ENCODE results near the gene GRM8. TPM values are rescaled to one million over a fixed set of nuclear protein-coding genes. Genes with fewer than 3 reads are reported as not detected.
A peak's percentile ranks its signal among the peaks of the same experiment; 100 is the strongest.

Gene GRM8
- total RNA-seq, 1 experiment from 2014 or later = not detected

DNA sequence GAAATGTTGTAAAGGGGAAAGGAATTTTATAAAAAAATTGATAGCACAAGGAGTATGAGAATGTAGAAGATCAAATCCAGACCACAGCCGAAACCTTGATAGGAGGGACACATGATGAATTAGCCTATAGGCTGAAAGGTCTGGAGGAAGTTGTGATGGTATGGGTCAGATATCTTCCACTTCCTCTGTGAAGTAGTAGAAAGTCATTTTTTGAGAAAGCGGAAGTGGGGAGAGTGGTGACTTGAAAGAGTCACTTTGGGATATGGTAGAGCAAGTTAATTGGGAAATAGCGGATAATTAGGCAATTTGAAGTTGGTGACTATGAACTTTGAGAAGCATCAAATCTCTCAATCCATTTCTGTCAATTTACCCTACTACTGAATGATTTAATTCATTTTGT lies 99.4 kb downstream of the GRM8 start:
- Histone ChIP-seq H3K36me3 (no peaks in the 10 kb centered on the region), H3K27ac (no peak overlapping the region), H3K9me3 (replicated peaks) (no peaks in the 10 kb centered on the region), H3K4me1 (replicated peaks) (no peaks in the 10 kb centered on the region), H3K27me3 (replicated peaks) (no peaks in the 10 kb centered on the region), H3K4me3 (no peak overlapping the region)
- DNase-seq (ENCODE audit: low read depth in 1 of 2, low spot score in 2 of 2) = no peak

DNA sequence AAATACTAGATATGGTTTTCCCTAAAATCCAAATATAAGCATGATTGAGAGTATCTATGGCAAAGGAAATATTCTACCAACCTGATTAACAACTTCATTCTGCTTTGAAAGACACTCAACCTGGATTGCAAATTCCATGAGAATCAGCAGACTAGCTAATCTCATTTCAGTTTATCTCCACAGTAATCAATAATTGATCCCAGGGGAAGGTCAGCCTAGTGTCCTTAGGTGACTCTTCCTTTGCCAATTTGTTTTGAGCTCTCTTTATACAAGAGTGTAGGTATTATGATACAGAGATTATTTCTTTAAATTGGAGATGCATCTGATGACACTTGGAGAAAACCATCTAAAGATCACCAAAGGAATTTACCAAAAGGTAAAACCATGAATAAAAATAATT lies 100.3 kb downstream of the GRM8 start:
- Histone ChIP-seq H3K36me3 (no peaks in the 10 kb centered on the region), H3K27ac (no peak overlapping the region), H3K4me1 (replicated peaks) (no peaks in the 10 kb centered on the region), H3K9me3 (replicated peaks) (no peaks in the 10 kb centered on the region), H3K27me3 (replicated peaks) (no peaks in the 10 kb centered on the region; the same call in 1 of the 2 replicates), H3K4me3 (no peak overlapping the region)
- no peak for DNase-seq (ENCODE audit: low read depth in 1 of 2, low spot score in 2 of 2)

- no peaks in the 10 kb centered on the region for H3K36me3 ChIP-seq
- no peaks in the 10 kb centered on the region; the same call in 1 of the 2 replicates for H3K27me3 ChIP-seq (replicated peaks)
- no peaks in the 10 kb centered on the region for H3K4me1 ChIP-seq (replicated peaks)
- no peak overlapping the region for H3K27ac ChIP-seq
- H3K9me3 ChIP-seq (replicated peaks) = no peaks in the 10 kb centered on the region
- no peak for DNase-seq (ENCODE audit: low read depth in 1 of 2, low spot score in 2 of 2)
- no peak overlapping the region for H3K4me3 ChIP-seq
Measured at GRCh38 chr7:127151379-127151778, 101.4 kb downstream of the GRM8 start.

DNA sequence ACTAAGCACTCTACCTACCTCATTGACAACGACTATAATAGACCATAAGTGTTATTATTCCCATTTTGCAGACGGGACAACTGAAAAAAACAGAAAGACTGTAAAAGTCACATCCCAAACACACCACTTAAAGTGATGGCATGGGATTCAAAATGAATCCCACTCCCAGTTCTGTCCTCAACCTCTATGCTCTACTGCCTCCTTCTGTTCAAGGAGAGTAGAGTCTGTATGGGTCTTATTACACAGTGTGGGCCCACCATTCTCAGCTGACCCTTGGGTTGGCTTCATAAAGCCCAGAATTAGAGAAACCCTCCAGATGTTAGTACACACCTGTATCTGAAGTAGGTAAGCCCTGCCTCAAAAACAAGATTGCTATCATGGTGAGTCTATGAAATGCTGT lies 102.2 kb downstream of the GRM8 start:
- Histone ChIP-seq H3K36me3 (no peaks in the 10 kb centered on the region), H3K4me1 (replicated peaks) (no peaks in the 10 kb centered on the region), H3K27ac (no peak overlapping the region), H3K9me3 (replicated peaks) (no peaks in the 10 kb centered on the region), H3K27me3 (replicated peaks) (no peaks in the 10 kb centered on the region; the same call in 1 of the 2 replicates), H3K4me3 (no peak overlapping the region)
- no peak for DNase-seq (ENCODE audit: low read depth in 1 of 2, low spot score in 2 of 2)

DNA sequence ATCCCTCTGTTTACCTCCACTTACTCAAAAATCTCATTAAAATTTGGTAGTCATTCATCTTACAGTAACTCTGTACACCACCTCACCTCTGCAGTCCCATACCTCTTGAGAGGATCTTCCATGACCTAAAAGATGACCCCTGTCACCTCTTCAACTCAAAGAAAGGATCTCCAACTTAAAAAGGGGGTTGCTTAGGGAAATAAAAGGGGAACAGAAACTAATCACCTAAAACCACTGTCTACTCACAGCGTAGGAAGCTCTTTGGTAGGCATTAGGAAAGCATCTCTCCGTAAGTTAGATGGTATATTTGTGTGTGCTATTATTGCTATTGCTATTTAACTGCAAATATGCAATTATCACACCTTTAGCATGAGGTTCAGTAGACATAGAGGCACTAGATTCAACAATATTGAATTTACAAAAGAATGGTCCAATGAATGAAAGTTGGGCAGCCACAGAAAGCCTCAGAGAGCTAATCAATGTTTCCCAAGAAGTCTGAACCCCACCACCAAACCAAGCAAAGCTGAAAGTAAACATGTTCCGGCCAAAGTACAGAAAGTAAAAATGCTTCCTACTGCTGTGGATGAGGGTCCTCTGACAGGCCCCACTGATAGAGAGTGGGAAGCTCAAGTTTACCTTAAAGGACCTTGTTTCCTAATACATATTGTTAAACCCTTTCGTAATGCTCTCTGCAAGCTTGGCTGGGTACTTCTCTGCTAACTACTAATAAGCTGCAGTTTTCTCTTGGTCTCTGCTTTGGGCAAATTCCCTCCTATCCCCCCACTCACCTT lies 105.8 kb downstream of the GRM8 start:
- H3K9me3 ChIP-seq (replicated peaks) = no peaks in the 10 kb centered on the region
- no peaks in the 10 kb centered on the region for H3K36me3 ChIP-seq
- no peak for DNase-seq (ENCODE audit: low read depth in 1 of 2, low spot score in 2 of 2)
- no peak overlapping the region for H3K4me3 ChIP-seq
- no peaks in the 10 kb centered on the region; the same call in 1 of the 2 replicates for H3K27me3 ChIP-seq (replicated peaks)
- no peaks in the 10 kb centered on the region for H3K4me1 ChIP-seq (replicated peaks)
- H3K27ac ChIP-seq = no peak overlapping the region

DNA sequence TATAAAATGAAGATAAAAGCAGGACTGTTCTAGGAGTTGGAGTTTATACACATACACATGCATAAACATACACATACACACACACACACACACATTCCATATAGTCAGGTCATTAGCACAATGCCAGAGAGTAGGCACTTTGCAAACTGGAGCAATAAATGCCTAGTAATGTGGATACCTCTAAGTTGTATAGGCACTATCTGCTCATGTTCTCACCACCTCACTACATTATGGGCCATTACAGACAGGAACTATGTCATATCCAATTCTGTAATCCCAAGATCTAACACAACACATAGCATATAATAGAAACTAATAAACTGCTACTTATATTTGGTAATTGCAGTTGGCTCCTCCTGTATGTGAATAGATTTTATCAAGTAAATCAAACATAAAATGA lies 115.6 kb downstream of the GRM8 start:
- Histone ChIP-seq H3K27ac (no peak overlapping the region), H3K9me3 (replicated peaks) (no peaks in the 10 kb centered on the region), H3K4me1 (replicated peaks) (no peaks in the 10 kb centered on the region), H3K36me3 (no peaks in the 10 kb centered on the region), H3K4me3 (no peak overlapping the region), H3K27me3 (replicated peaks) (no peaks in the 10 kb centered on the region)
- no peak for DNase-seq (ENCODE audit: low read depth in 1 of 2, low spot score in 2 of 2)

DNA sequence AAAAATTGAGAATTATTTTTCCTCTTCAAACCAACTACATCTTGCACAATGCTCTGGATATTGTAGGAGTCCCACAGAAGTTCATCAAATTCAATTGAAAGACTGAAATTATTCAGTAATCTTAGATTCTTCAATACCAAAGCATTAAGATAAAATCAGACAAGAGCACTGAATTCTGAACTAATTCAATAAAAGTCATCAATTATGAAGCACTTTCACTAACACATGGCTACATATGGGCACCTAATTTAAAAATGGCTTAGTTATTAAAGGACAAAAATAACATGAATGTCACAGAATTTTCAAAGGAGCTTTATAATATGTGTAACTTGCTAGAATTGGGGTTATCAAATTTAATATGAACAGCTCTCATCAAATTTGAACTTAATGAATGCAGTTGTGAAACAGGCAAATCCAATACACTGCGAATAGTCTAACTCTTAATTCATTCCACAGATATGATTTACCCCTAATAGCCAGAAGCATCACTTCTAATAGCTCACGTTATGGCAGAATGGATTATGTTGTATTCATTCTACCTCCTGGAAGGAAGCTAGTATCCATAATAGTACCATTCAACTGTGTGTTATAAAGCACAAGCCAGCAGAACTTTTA lies 116.8 kb downstream of the GRM8 start:
- no peaks in the 10 kb centered on the region for H3K4me1 ChIP-seq (replicated peaks)
- DNase-seq (ENCODE audit: low read depth in 1 of 2, low spot score in 2 of 2) = no peak
- H3K4me3 ChIP-seq = no peak overlapping the region
- no peak overlapping the region for H3K27ac ChIP-seq
- no peaks in the 10 kb centered on the region for H3K27me3 ChIP-seq (replicated peaks)
- no peaks in the 10 kb centered on the region for H3K36me3 ChIP-seq
- no peaks in the 10 kb centered on the region for H3K9me3 ChIP-seq (replicated peaks)

DNA sequence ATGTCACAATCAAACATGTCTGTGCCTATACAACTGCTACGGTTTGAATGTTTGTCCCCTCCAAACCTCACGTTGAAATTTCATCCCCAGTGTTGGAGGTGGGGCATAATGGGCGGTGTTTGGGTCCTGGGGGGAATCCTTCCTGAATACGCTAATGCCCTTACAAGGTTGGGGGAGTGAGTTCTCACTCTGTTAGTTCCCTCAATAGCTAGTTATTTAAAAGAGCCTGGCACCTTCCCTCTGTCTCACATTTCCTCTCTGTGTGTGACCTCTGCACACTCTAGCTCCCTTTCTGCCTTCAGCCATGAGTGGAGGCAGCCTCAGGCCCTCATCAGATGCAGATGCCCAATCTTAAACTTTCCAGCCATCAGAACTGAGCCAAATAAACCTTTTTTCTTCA lies 129.5 kb downstream of the GRM8 start:
- no peak for DNase-seq (ENCODE audit: low read depth in 1 of 2, low spot score in 2 of 2)

DNA sequence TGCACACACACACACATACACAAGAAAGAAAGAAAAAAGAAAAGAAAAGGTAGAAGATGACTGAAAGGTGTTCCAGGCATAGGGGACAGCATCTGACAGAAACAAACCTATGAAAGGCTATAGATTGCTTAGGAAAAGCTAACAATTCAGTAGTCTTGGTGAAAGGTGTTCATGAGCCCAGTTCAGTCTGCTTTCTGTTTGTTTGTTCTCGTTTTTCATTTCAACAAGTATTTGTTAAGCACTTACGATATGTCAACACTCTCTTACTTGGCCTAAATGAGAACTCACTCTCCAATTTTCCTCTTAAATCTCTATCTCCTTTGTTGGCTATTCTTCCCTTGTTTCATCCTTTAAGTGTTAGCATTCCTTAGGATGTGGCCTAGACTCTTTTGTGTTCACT lies 133.2 kb downstream of the GRM8 start:
- no peaks in the 10 kb centered on the region for H3K36me3 ChIP-seq
- no peaks in the 10 kb centered on the region for H3K9me3 ChIP-seq (replicated peaks)

More for the DNA sequence above, 129.5 kb downstream of the GRM8 start:
- H3K27ac ChIP-seq = no peak overlapping the region
- H3K9me3 ChIP-seq (replicated peaks) = no peaks in the 10 kb centered on the region
- H3K27me3 ChIP-seq (replicated peaks) = no peaks in the 10 kb centered on the region
- H3K36me3 ChIP-seq = no peaks in the 10 kb centered on the region
- H3K4me1 ChIP-seq (replicated peaks) = no peaks in the 10 kb centered on the region
- no peak overlapping the region for H3K4me3 ChIP-seq

GRCh38 chr7:127114742-127115265 lies 137.9 kb downstream of the GRM8 start:
- no peaks in the 10 kb centered on the region for H3K9me3 ChIP-seq (replicated peaks)
- no peaks in the 10 kb centered on the region for H3K27me3 ChIP-seq (replicated peaks)
- no peaks in the 10 kb centered on the region for H3K36me3 ChIP-seq
- H3K4me1 ChIP-seq (replicated peaks) = no peaks in the 10 kb centered on the region
- no peak overlapping the region for H3K4me3 ChIP-seq
- no peak for DNase-seq (ENCODE audit: low read depth in 1 of 2, low spot score in 2 of 2)
- H3K27ac ChIP-seq = no peak overlapping the region

More for the DNA sequence above, 133.2 kb downstream of the GRM8 start:
- Histone ChIP-seq H3K27ac (no peak overlapping the region), H3K27me3 (replicated peaks) (no peaks in the 10 kb centered on the region), H3K4me1 (replicated peaks) (no peaks in the 10 kb centered on the region), H3K4me3 (no peak overlapping the region)
- DNase-seq (ENCODE audit: low read depth in 1 of 2, low spot score in 2 of 2) = no peak

DNA sequence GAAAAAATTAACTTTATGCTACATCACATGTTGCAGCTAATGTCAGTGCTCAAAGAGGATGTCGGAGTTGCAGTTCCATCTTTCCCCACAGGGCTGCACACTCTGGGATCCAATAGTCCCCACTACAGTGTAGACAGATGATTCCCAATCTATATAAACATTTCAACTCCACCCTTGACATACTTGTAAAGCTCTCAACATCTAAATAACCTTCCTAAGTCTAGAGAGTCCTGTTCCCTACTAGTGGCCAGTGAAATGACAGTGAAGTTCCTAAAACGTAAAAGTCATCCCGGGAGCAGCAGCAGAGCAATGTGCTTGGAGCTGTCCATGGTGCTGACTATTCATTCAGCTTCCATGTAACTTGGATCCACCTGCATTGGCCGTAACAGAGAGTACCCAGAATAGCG lies 145.1 kb downstream of the GRM8 start:
- Histone ChIP-seq H3K27ac (no peak overlapping the region), H3K4me3 (no peak overlapping the region), H3K4me1 (replicated peaks) (no peaks in the 10 kb centered on the region), H3K36me3 (no peaks in the 10 kb centered on the region), H3K9me3 (replicated peaks) (no peaks in the 10 kb centered on the region), H3K27me3 (replicated peaks) (no peaks in the 10 kb centered on the region)
- peak; percentile 46 to 51 for DNase-seq (ENCODE audit: low read depth in 1 of 2, low spot score in 2 of 2)

- DNase-seq (ENCODE audit: low read depth in 1 of 2, low spot score in 2 of 2) = no peak
- no peak overlapping the region for H3K27ac ChIP-seq
- no peaks in the 10 kb centered on the region for H3K9me3 ChIP-seq (replicated peaks)
- H3K36me3 ChIP-seq = no peaks in the 10 kb centered on the region
- no peak overlapping the region for H3K4me3 ChIP-seq
- H3K4me1 ChIP-seq (replicated peaks) = no peaks in the 10 kb centered on the region
- H3K27me3 ChIP-seq (replicated peaks) = no peaks in the 10 kb centered on the region
Measured at GRCh38 chr7:127093340-127093739, 159.4 kb downstream of the GRM8 start.

GRCh38 chr7:127091620-127092019 lies 161.1 kb downstream of the GRM8 start:
- H3K36me3 ChIP-seq = no peaks in the 10 kb centered on the region
- H3K4me3 ChIP-seq = no peak overlapping the region
- H3K4me1 ChIP-seq (replicated peaks) = no peaks in the 10 kb centered on the region
- no peaks in the 10 kb centered on the region for H3K9me3 ChIP-seq (replicated peaks)
- no peak overlapping the region for H3K27ac ChIP-seq
- DNase-seq (ENCODE audit: low read depth in 1 of 2, low spot score in 2 of 2) = no peak
- H3K27me3 ChIP-seq (replicated peaks) = no peaks in the 10 kb centered on the region

DNA sequence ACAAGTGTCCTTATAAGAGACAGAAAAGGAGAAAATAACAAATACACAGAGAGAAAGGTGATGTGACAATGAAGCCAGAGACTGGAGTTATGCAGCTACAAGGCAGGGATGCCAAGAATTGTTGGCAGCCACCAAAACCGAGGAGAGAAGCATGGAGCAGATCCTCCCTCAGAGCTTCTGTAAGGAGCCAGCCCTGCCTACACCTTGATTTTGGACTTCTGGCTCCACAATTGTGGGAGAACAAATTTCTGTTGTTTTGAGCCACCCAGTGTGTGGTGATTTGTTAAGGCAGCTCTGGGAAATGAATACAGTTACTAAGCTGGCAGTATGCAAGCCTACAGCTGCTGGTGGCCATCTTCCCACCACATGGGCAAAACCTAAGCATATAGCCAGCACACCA lies 163.6 kb downstream of the GRM8 start:
- Histone ChIP-seq H3K27ac (no peak overlapping the region), H3K9me3 (replicated peaks) (no peaks in the 10 kb centered on the region), H3K4me3 (no peak overlapping the region), H3K27me3 (replicated peaks) (no peaks in the 10 kb centered on the region), H3K4me1 (replicated peaks) (no peaks in the 10 kb centered on the region), H3K36me3 (no peaks in the 10 kb centered on the region)
- DNase-seq (ENCODE audit: low read depth in 1 of 2, low spot score in 2 of 2) = no peak

All from SJSA1 (cell line).